IMR-90 (cell line): ENCODE results near the gene MBIP. TPM values are rescaled to one million over a fixed set of nuclear protein-coding genes. Genes with fewer than 3 reads are reported as not detected.

Source experiments
- ATAC-seq: fragments of 200-7000 bp; cut with Tn5 transposase; 2 replicates; pipeline ENCODE4 v1.9.1; 2020; ENCODE audit warnings: low read depth, mild to moderate bottlenecking, moderate library complexity
- BruUV-seq: library from RNA; stranded (reverse); fragments of 400-500 nt; replicated peaks from 2 replicates; lab custom pipeline; 2021; lab: Mats Ljungman, UMichigan
- CTCF ChIA-PET: fragments of 300-600 bp; formaldehyde crosslinking; extraction: SDS; loops from one replicate; lab custom pipeline; 2021; ENCODE audit warnings: antibody characterized with exemption; lab: Yijun Ruan, JAX
- POLR2A ChIA-PET: fragments of 300-600 bp; sonication (Branson Sonifier 250); formaldehyde crosslinking; loops from one replicate; lab custom pipeline; 2022; ENCODE audit warnings: antibody characterized with exemption; ENCODE audit not compliant: unreplicated experiment; lab: Charles Lee
- DNase-seq: peaks from one replicate; pipeline ENCODE4 v3.0.0; 2013
- H2AFZ ChIP-seq: replicated peaks from 2 replicates; pipeline ENCODE3; 2013; ENCODE audit warnings: low read length, mild to moderate bottlenecking; ENCODE audit not compliant: poor library complexity
- H2AK5ac ChIP-seq: 2 replicates; pipeline ENCODE4 v1.6.1; 2013; ENCODE audit warnings: low read depth, low read length, inconsistent platforms
- H2AK9ac ChIP-seq: replicated peaks from 2 replicates; pipeline ENCODE3; 2013; ENCODE audit warnings: mild to moderate bottlenecking, low read depth, low read length, moderate library complexity; ENCODE audit not compliant: poor library complexity
- H2BK120ac ChIP-seq: 2 replicates; pipeline ENCODE4 v1.6.1; 2013; ENCODE audit warnings: low read depth, low read length, inconsistent platforms
- H2BK15ac ChIP-seq: 3 replicates; pipeline ENCODE4 v1.6.1; 2013; ENCODE audit warnings: low read depth, low read length, inconsistent platforms
- H2BK20ac ChIP-seq: 2 replicates; pipeline ENCODE4 v1.6.1; 2013; ENCODE audit warnings: low read depth, mild to moderate bottlenecking, inconsistent platforms, low read length, moderate library complexity
- H2BK5ac ChIP-seq: 2 replicates; pipeline ENCODE4 v1.6.1; 2013; ENCODE audit warnings: mild to moderate bottlenecking, low read depth, low read length, inconsistent platforms; ENCODE audit not compliant: poor library complexity, severe bottlenecking
- H3K14ac ChIP-seq: replicated peaks from 2 replicates; pipeline ENCODE4 v1.6.1; 2013; ENCODE audit warnings: low read depth, low read length, inconsistent platforms
- H3K18ac ChIP-seq: 2 replicates; pipeline ENCODE4 v1.6.1; 2013; ENCODE audit warnings: low read depth, low read length, control low read depth
- H3K23ac ChIP-seq: 2 replicates; pipeline ENCODE4 v1.6.1; 2013; ENCODE audit warnings: low read depth, low read length, inconsistent platforms
- H3K27ac ChIP-seq: 2 replicates; pipeline ENCODE4 v1.5.1; 2013; ENCODE audit warnings: mild to moderate bottlenecking, control low read depth, low read length; ENCODE audit not compliant: insufficient read depth
- H3K27me3 ChIP-seq: 2 replicates; pipeline ENCODE4 v1.6.1; 2013; ENCODE audit warnings: low read length; ENCODE audit not compliant: control insufficient read depth, insufficient read depth
- H3K36me3 ChIP-seq: 2 replicates; pipeline ENCODE4 v1.6.1; 2013; ENCODE audit warnings: low read length, mixed read lengths; ENCODE audit not compliant: control insufficient read depth, insufficient read depth
- H3K4ac ChIP-seq: 2 replicates; pipeline ENCODE4 v1.6.1; 2013; ENCODE audit warnings: low read depth, low read length, inconsistent platforms
- H3K4me1 ChIP-seq: 2 replicates; pipeline ENCODE4 v1.6.1; 2013; ENCODE audit warnings: low read length, mixed read lengths; ENCODE audit not compliant: control insufficient read depth, insufficient read depth
- H3K4me2 ChIP-seq: 2 replicates; pipeline ENCODE4 v1.6.1; 2013; ENCODE audit warnings: low read depth, mild to moderate bottlenecking, control low read depth, low read length, moderate library complexity
- H3K4me3 ChIP-seq: 2 replicates; pipeline ENCODE4 v1.5.1; 2013; ENCODE audit warnings: low read depth, mild to moderate bottlenecking, control low read depth, low read length, moderate library complexity; ENCODE audit not compliant: insufficient read depth
- H3K56ac ChIP-seq: 2 replicates; pipeline ENCODE4 v1.6.1; 2013; ENCODE audit warnings: low read length, inconsistent platforms; ENCODE audit not compliant: insufficient read depth; ENCODE audit errors: extremely low read depth
- H3K79me1 ChIP-seq, 2 experiments: 2 replicates each; pipeline ENCODE4 v1.6.1; 2013; ENCODE audit warnings: low read length in 2 of 2, inconsistent platforms in 1 of 2, low read depth in 1 of 2
- H3K9ac ChIP-seq: 2 replicates; pipeline ENCODE4 v1.6.1; 2013; ENCODE audit warnings: low read depth, low read length, control low read depth
- H3K9me1 ChIP-seq: 2 replicates; pipeline ENCODE4 v1.6.1; 2013; ENCODE audit warnings: low read length, inconsistent platforms; ENCODE audit not compliant: insufficient read depth
- H3K9me3 ChIP-seq: 2 replicates; pipeline ENCODE4 v1.6.1; 2013; ENCODE audit warnings: low read length; ENCODE audit not compliant: control insufficient read depth, insufficient read depth
- H4K20me1 ChIP-seq: 2 replicates; pipeline ENCODE4 v1.6.1; 2013; ENCODE audit warnings: low read length, inconsistent platforms; ENCODE audit not compliant: insufficient read depth
- H4K5ac ChIP-seq: 2 replicates; pipeline ENCODE4 v1.6.1; 2013; ENCODE audit warnings: mild to moderate bottlenecking, low read depth, low read length, control low read depth
- H4K8ac ChIP-seq, 2 experiments: 2 replicates each; pipeline ENCODE4 v1.6.1; 2013; ENCODE audit warnings: low read depth in 2 of 2, low read length in 2 of 2, control low read depth in 1 of 2, inconsistent platforms in 1 of 2
- H4K91ac ChIP-seq: 2 replicates; pipeline ENCODE4 v1.6.1; 2013; ENCODE audit warnings: low read depth, low read length, inconsistent platforms; ENCODE audit not compliant: insufficient read depth
- BHLHE40 ChIP-seq: fragments of 150-350 bp; IDR thresholded peaks from 2 replicates; pipeline ENCODE4 v1.6.1; 2016; ENCODE audit warnings: mild to moderate bottlenecking, low read depth, low read length
- CEBPB ChIP-seq: IDR thresholded peaks from 2 replicates; pipeline ENCODE4 v1.6.1; 2012; ENCODE audit warnings: low read depth, low read length, improper control_type of control experiment
- CHD1 ChIP-seq: IDR thresholded peaks from 2 replicates; pipeline ENCODE4 v1.6.1; 2012; ENCODE audit warnings: low read depth, low read length, improper control_type of control experiment
- CTCF ChIP-seq: conservative IDR thresholded peaks from 2 replicates; pipeline ENCODE4 v1.5.1; 2012; ENCODE audit warnings: mild to moderate bottlenecking, low read depth, low read length, improper control_type of control experiment
- ELK1 ChIP-seq: fragments of 150-350 bp; IDR thresholded peaks from 2 replicates; pipeline ENCODE4 v1.6.1; 2016; ENCODE audit warnings: low read depth, mild to moderate bottlenecking, low read length, moderate library complexity, borderline replicate concordance
- FOS ChIP-seq: fragments of 150-350 bp; IDR thresholded peaks from 2 replicates; pipeline ENCODE4 v1.6.1; 2016; ENCODE audit warnings: low read depth, low read length
- MAFK ChIP-seq: IDR thresholded peaks from 2 replicates; pipeline ENCODE4 v1.6.1; 2012; ENCODE audit warnings: low read depth, low read length, improper control_type of control experiment
- MAZ ChIP-seq: IDR thresholded peaks from 2 replicates; pipeline ENCODE4 v1.6.1; 2012; ENCODE audit warnings: low read depth, mild to moderate bottlenecking, low read length, improper control_type of control experiment, moderate library complexity, borderline replicate concordance
- MXI1 ChIP-seq: IDR thresholded peaks from 2 replicates; pipeline ENCODE4 v1.6.1; 2012; ENCODE audit warnings: low read depth, mild to moderate bottlenecking, low read length, moderate library complexity, borderline replicate concordance
- NFE2L2 ChIP-seq: fragments of 150-350 bp; IDR thresholded peaks from 2 replicates; pipeline ENCODE4 v1.6.1; 2016; ENCODE audit warnings: low read depth, mild to moderate bottlenecking, low read length
- POLR2A ChIP-seq: IDR thresholded peaks from 2 replicates; pipeline ENCODE4 v1.6.1; 2012; ENCODE audit warnings: mild to moderate bottlenecking, low read depth, low read length
- RAD21 ChIP-seq: IDR thresholded peaks from 2 replicates; pipeline ENCODE4 v1.6.1; 2012; ENCODE audit warnings: low read length, improper control_type of control experiment
- RCOR1 ChIP-seq: IDR thresholded peaks from 2 replicates; pipeline ENCODE4 v1.6.1; 2012; ENCODE audit warnings: mild to moderate bottlenecking, low read length, improper control_type of control experiment; ENCODE audit not compliant: insufficient replicate concordance
- RFX5 ChIP-seq: IDR thresholded peaks from 2 replicates; pipeline ENCODE4 v1.8.0; 2012; ENCODE audit warnings: low read depth, mild to moderate bottlenecking, low read length, moderate library complexity
- SMC3 ChIP-seq: fragments of 150-350 bp; IDR thresholded peaks from 2 replicates; pipeline ENCODE4 v1.6.1; 2016; ENCODE audit warnings: low read depth, mild to moderate bottlenecking, antibody characterized with exemption, low read length, moderate library complexity
- dilution Hi-C: fragments of 300-500 bp; cut with HindIII; formaldehyde crosslinking; loops from one replicate; pipeline ENCODE4 v1.14.3; 2018; ENCODE audit warnings: low sequenced_read_pairs; ENCODE audit not compliant: unreplicated experiment
- in situ Hi-C: fragments of 300-500 bp; cut with MboI; formaldehyde crosslinking; loops from 3 replicates; pipeline ENCODE4 v1.14.3; 2019; ENCODE audit warnings: low sequenced_read_pairs, inconsistent platforms, mixed read lengths
- intact Hi-C: fragments of 100-400 bp; cut with micrococcal nuclease; formaldehyde crosslinking; loops from 2 replicates; pipeline ENCODE4 v1.10.0; 2022
- polyA plus RNA-seq, 3 experiments: library from polyadenylated mRNA; depleted of rRNA; stranded (reverse); fragments of >200 nt; gene quantifications; 2 replicates each; pipeline ENCODE4 v1.2.3, GENCODE V29; 2012; ENCODE audit warnings: low replicate concordance in 1 of 3
- total RNA-seq: library from RNA; depleted of rRNA; stranded (reverse); fragments of >200 nt; gene quantifications from 2 replicates; pipeline ENCODE4 v1.2.3, GENCODE V29; 2012
- TF ChIP-seq, protein P1 (sequence below): fragments of 150-350 bp; IDR thresholded peaks from 2 replicates; pipeline ENCODE4 v1.6.1; 2017; ENCODE audit warnings: mild to moderate bottlenecking, antibody characterized with exemption, low read length, low read depth

The MBIP gene
- total and polyA plus RNA-seq, 2 of the 4 experiments (the other 2 are of a cell fraction) = 9.3 to 17.4 TPM

DNA sequence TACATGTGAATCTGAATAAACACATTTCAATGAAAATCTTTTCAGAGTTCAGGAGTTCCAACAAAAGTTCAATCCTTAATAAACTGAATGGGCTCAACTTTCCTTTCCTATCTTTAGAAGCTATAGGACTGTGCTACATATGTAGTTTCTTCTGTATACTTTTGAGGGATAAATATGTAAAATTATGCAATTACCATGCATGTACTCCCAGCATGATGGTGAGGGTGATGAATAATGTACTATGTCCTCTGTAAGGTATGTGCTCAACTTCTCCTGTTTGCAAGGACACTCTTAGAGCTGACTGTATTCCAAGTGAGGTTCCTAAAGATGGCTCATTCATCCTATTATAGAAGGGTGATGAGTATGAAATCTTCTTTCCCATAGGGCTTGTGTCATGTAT, 15.5 kb downstream of the MBIP start:
- POLR2A ChIA-PET = no interaction called here
- no peak overlapping the region for H2AFZ ChIP-seq
- H3K4me1 ChIP-seq = peaks cover 2% of the 10 kb centered on the region; the same call in 1 of the 2 replicates
- H3K9ac ChIP-seq = no peak overlapping the region
- no TSS peak for BruUV-seq
- H2BK5ac ChIP-seq = no peak overlapping the region
- H2AK5ac ChIP-seq = no peak overlapping the region
- H3K4me2 ChIP-seq = no peak overlapping the region
- H2BK120ac ChIP-seq = no peak overlapping the region
- H3K23ac ChIP-seq = no peak overlapping the region
- no peak overlapping the region for H4K8ac ChIP-seq
- dilution Hi-C loops (no loop called here), intact Hi-C loops (no loop called here), in situ Hi-C loops (no loop called here)
- H2BK20ac ChIP-seq = no peak overlapping the region
- H3K4me3 ChIP-seq = no peak overlapping the region
- H3K27me3 ChIP-seq = no peaks in the 10 kb centered on the region
- H3K36me3 ChIP-seq = peaks cover 21% of the 10 kb centered on the region
- H2AK9ac ChIP-seq = no peak overlapping the region
- no peak for DNase-seq
- H3K4ac ChIP-seq = no peak overlapping the region
- H2BK15ac ChIP-seq = no peak overlapping the region
- H4K5ac ChIP-seq = no peak overlapping the region
- H3K9me1 ChIP-seq = 0 out of 2 replicates have a peak, but pooled peaks cover 9% of the 10 kb centered on the region
- H3K14ac ChIP-seq = no peak overlapping the region
- ATAC-seq = no peak
- CTCF ChIA-PET = interaction anchor here (0.5 kb wide), 1 partner anchor 32 kb away, joined by 3 read pairs; no protein-coding TSS in a partner anchor
- peaks cover 4% of the 10 kb centered on the region; the same call in 1 of the 2 replicates for H4K20me1 ChIP-seq
- peaks cover 7 to 14% of the 10 kb centered on the region in 2 experiments for H3K79me1 ChIP-seq
- no peak overlapping the region for H3K27ac ChIP-seq
- H4K91ac ChIP-seq = no peak overlapping the region
- H3K56ac ChIP-seq = no peak overlapping the region
- TF ChIP-seq FOS (no peak), BHLHE40 (no peak), CTCF (no peak), SMC3 (no peak), ELK1 (no peak), MAZ (no peak), MAFK (no peak), CEBPB (no peak), RFX5 (no peak), RCOR1 (no peak), RAD21 (no peak), NFE2L2 (no peak), MXI1 (no peak), POLR2A (no peak), CHD1 (no peak)
- TF ChIP-seq, protein P1, sequence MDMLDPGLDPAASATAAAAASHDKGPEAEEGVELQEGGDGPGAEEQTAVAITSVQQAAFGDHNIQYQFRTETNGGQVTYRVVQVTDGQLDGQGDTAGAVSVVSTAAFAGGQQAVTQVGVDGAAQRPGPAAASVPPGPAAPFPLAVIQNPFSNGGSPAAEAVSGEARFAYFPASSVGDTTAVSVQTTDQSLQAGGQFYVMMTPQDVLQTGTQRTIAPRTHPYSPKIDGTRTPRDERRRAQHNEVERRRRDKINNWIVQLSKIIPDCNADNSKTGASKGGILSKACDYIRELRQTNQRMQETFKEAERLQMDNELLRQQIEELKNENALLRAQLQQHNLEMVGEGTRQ = no peak
- no peak overlapping the region for H3K18ac ChIP-seq
- H3K9me3 ChIP-seq = no peaks in the 10 kb centered on the region
